HepG2 (cell line): Measurements from ENCODE around the gene SETD1B.

Experiments used
- EP300 ChIP-seq, 3 experiments: sonication (generic) in 1 of 3; formaldehyde crosslinking in 1 of 3; IDR thresholded peaks; 2 replicates each; pipeline versions ENCODE4 v1.5.1 to v1.6.1; 2011 to 2020; ENCODE audit warnings: low read depth in 2 of 3, low read length in 2 of 3, borderline replicate concordance in 1 of 3, improper control_type of control experiment in 1 of 3, mild to moderate bottlenecking in 1 of 3, missing genetic modification reagents in 1 of 3, moderate library complexity in 1 of 3
- ETV5 ChIP-seq: IDR thresholded peaks from 2 replicates; pipeline ENCODE4 v1.6.1; 2018; ENCODE audit warnings: missing biosample characterization, missing genetic modification reagents, inconsistent platforms, borderline replicate concordance
- POLR2G ChIP-seq: fragments of 200-400 bp; formaldehyde crosslinking; IDR thresholded peaks from 2 replicates; pipeline ENCODE4 v1.6.1; 2018; ENCODE audit warnings: mild to moderate bottlenecking, low read depth, low read length, moderate library complexity
- TEAD2 ChIP-seq: sonication (generic); formaldehyde crosslinking; IDR thresholded peaks from 2 replicates; pipeline ENCODE4 v1.9.0; 2021; ENCODE audit warnings: missing genetic modification reagents
- ZNF124 ChIP-seq: sonication (generic); formaldehyde crosslinking; IDR thresholded peaks from 2 replicates; pipeline ENCODE4 v1.4.0; 2020; ENCODE audit warnings: missing genetic modification reagents
- ZNF274 ChIP-seq: sonication (generic); formaldehyde crosslinking; IDR thresholded peaks from 2 replicates; pipeline ENCODE4 v1.5.1; 2020; ENCODE audit warnings: mild to moderate bottlenecking, missing genetic modification reagents
- TF ChIP-seq, protein P1 (sequence below): sonication (generic); formaldehyde crosslinking; IDR thresholded peaks from 2 replicates; pipeline ENCODE4 v1.4.0; 2020; ENCODE audit warnings: low read depth, missing genetic modification reagents
- TF ChIP-seq, protein P2 (sequence below): sonication (generic); formaldehyde crosslinking; IDR thresholded peaks from 2 replicates; pipeline ENCODE4 v1.5.1; 2020; ENCODE audit warnings: missing genetic modification reagents, mild to moderate bottlenecking, borderline replicate concordance

DNA sequence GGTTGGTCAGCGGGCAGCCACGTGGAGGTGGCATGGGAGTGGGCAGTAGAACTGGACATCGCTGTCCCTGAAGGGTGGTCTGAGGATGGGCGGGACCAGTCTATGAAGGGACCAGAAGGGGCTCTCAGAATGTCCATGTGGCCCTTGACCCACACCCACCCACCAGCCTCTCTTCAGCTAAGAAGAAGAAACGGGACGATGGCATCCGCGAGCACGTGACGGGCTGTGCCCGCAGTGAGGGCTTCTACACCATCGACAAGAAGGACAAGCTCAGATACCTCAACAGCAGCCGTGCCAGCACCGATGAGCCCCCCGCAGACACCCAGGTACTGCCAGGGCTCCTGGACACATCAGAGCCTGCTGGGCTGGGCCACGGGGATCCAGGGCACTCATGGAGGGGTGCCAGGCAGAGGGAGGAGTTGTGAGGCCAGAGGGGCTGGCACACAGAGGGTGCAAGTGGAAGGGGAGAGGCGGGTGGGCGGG, 21.3 kb downstream of the SETD1B start:
- TF ChIP-seq ZNF124, result no peak
- TF ChIP-seq, protein P1, sequence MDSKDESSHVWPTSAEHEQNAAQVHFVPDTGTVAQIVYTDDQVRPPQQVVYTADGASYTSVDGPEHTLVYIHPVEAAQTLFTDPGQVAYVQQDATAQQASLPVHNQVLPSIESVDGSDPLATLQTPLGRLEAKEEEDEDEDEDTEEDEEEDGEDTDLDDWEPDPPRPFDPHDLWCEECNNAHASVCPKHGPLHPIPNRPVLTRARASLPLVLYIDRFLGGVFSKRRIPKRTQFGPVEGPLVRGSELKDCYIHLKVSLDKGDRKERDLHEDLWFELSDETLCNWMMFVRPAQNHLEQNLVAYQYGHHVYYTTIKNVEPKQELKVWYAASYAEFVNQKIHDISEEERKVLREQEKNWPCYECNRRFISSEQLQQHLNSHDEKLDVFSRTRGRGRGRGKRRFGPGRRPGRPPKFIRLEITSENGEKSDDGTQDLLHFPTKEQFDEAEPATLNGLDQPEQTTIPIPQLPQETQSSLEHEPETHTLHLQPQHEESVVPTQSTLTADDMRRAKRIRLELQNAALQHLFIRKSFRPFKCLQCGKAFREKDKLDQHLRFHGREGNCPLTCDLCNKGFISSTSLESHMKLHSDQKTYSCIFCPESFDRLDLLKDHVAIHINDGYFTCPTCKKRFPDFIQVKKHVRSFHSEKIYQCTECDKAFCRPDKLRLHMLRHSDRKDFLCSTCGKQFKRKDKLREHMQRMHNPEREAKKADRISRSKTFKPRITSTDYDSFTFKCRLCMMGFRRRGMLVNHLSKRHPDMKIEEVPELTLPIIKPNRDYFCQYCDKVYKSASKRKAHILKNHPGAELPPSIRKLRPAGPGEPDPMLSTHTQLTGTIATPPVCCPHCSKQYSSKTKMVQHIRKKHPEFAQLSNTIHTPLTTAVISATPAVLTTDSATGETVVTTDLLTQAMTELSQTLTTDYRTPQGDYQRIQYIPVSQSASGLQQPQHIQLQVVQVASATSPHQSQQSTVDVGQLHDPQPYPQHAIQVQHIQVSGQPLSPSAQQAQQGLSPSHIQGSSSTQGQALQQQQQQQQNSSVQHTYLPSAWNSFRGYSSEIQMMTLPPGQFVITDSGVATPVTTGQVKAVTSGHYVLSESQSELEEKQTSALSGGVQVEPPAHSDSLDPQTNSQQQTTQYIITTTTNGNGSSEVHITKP (CRISPR knock-in tag), result no peak
- TF ChIP-seq, protein P2, sequence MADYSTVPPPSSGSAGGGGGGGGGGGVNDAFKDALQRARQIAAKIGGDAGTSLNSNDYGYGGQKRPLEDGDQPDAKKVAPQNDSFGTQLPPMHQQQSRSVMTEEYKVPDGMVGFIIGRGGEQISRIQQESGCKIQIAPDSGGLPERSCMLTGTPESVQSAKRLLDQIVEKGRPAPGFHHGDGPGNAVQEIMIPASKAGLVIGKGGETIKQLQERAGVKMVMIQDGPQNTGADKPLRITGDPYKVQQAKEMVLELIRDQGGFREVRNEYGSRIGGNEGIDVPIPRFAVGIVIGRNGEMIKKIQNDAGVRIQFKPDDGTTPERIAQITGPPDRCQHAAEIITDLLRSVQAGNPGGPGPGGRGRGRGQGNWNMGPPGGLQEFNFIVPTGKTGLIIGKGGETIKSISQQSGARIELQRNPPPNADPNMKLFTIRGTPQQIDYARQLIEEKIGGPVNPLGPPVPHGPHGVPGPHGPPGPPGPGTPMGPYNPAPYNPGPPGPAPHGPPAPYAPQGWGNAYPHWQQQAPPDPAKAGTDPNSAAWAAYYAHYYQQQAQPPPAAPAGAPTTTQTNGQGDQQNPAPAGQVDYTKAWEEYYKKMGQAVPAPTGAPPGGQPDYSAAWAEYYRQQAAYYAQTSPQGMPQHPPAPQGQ, result no peak
- no peak for TF ChIP-seq EP300 (IDR thresholded peaks at IDR 0.05; ENCODE audit: low read depth in 2 of 2, low read length in 2 of 2)
- TF ChIP-seq EP300 (CRISPR knock-in tag; IDR thresholded peaks at IDR 0.05; ENCODE audit: borderline replicate concordance), result no peak
- TF ChIP-seq ZNF274, result no peak
- no peak for TF ChIP-seq TEAD2 (CRISPR knock-in tag)
- peak; percentile 54; the same call in 1 of the 2 replicates for TF ChIP-seq POLR2G
- TF ChIP-seq ETV5 (CRISPR knock-in tag), result no peak
